ENCODE measurements around the gene ZNF33A.

DNA sequence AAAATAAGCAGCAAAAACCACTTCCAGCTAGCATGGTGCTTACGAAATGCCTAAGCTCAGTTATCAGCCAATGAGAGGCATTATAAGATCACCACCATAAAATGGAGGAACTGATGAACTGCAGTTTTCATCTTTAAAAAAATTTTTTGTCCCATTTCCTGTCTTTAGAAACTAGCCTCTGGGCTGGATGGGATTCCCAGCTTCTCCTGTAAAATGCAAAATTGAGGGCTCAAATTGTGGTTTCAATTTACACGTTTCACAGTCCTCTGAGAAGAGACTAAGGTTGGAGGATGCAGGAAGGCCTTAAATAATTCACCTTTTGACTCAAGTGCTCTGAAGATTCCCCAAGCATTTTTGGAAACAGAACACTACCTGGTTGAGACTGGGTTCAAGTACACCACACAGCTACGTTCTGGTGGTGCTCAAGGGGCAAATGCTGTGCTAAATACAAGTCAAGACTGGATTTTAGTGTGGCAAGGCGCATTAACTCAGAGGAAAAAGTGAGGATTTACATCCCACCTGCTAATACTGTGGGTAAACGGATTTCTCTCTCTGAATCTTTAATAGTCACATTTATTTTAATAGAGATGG is 35.0 kb upstream of the ZNF33A start:
- TF ChIP-seq EZH2 (IDR thresholded peaks at IDR 0.05) (no peak), POLR2AphosphoS5 (IDR thresholded peaks at IDR 0.05; ENCODE audit: borderline replicate concordance, low read depth, low read length) (no peak), FOXP2 (optimal IDR thresholded peaks at IDR 0.05; ENCODE audit: control extremely low read depth, extremely low read length, insufficient read depth) (no peak)

Data from SK-N-MC (cell line).